GM12891 (cell line): ENCODE results near the gene SERPINB3.

ENCODE experiments used
- POLR2A ChIP-seq: IDR thresholded peaks from 2 replicates; pipeline ENCODE4 v1.6.1; 2011; ENCODE audit warnings: low read depth, low read length, control low read depth
- POLR2AphosphoS5 ChIP-seq: IDR thresholded peaks from 2 replicates; pipeline ENCODE4 v1.6.1; 2011; ENCODE audit warnings: low read depth, low read length, control low read depth
- TAF1 ChIP-seq: IDR thresholded peaks from 2 replicates; pipeline ENCODE4 v1.6.1; 2011; ENCODE audit warnings: low read depth, low read length, control low read depth

DNA sequence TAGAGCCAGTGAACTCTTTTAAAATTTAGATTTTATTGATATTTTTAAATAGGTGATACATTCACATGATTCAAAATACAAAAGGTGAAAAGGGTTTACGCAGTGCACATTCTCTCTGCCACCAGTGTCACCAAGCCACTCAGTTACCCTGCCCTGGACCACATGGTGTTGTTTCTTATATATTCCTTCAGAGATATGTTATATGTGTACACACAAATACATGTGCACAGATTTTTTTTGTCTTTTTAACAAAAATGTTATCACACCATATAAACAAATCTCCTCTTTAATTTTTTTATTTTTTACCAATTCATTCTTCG is 43.8 kb downstream of the SERPINB3 start:
- no peak for TF ChIP-seq TAF1
- no peak for TF ChIP-seq POLR2AphosphoS5
- TF ChIP-seq POLR2A, result no peak
